WERI-Rb-1 (cell line): ENCODE data around the gene SYT7.

Source experiments
- DNase-seq: peaks from one replicate; pipeline ENCODE4 v3.0.0-alpha.2; 2020
- H3K27ac ChIP-seq: fragments of 250-450 bp; sonication (Bioruptor Pico); 2 replicates; pipeline ENCODE4 v1.5.1; 2020; ENCODE audit warnings: mild to moderate bottlenecking, moderate library complexity
- H3K27me3 ChIP-seq: fragments of 250-450 bp; sonication (Bioruptor Pico); 2 replicates; pipeline ENCODE4 v1.5.1; 2021; ENCODE audit warnings: mild to moderate bottlenecking, low read depth, moderate library complexity; ENCODE audit not compliant: insufficient read depth, severe bottlenecking
- H3K36me3 ChIP-seq: fragments of 250-450 bp; sonication (Bioruptor Pico); 2 replicates; pipeline ENCODE4 v1.5.1; 2020; ENCODE audit warnings: mild to moderate bottlenecking, moderate library complexity
- H3K4me3 ChIP-seq: 2 replicates; pipeline ENCODE4 v1.5.1; 2011; ENCODE audit warnings: low read depth, mild to moderate bottlenecking, control low read depth, low read length
- H3K9me3 ChIP-seq: fragments of 250-450 bp; sonication (Bioruptor Pico); 2 replicates; pipeline ENCODE4 v1.5.1; 2021; ENCODE audit warnings: mild to moderate bottlenecking, moderate library complexity; ENCODE audit not compliant: severe bottlenecking
- TF ChIP-seq, protein P1 (sequence below): IDR thresholded peaks from 2 replicates; pipeline ENCODE4 v1.5.1; 2011; ENCODE audit warnings: low read depth, mild to moderate bottlenecking, control low read depth, inconsistent platforms, low read length

The SYT7 gene

DNA sequence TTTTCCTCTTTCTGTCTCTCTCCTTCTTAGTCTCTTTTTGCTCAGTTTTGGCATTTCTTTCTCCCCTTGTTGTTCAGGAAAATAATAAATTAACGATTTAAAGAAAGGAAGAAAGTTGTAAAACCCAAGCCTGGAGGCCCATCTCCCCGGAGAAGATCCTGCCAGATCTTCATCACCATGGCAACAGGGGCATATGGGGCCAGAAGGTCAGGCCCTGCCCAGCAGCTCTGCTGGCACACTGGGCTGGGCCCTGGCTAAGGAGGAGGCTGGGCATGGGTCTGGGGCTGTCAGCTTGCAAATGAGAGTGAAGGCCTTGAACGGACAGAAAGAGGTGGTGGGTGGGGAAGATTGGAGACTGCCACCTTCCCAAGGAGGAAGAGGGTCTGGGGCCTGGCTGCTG lies 69.5 kb downstream of the SYT7 start:
- Histone ChIP-seq H3K36me3 (no peaks in the 10 kb centered on the region), H3K27me3 (no peaks in the 10 kb centered on the region), H3K27ac (no peak overlapping the region), H3K4me3 (no peak overlapping the region), H3K9me3 (no peaks in the 10 kb centered on the region)
- TF ChIP-seq, protein P1, sequence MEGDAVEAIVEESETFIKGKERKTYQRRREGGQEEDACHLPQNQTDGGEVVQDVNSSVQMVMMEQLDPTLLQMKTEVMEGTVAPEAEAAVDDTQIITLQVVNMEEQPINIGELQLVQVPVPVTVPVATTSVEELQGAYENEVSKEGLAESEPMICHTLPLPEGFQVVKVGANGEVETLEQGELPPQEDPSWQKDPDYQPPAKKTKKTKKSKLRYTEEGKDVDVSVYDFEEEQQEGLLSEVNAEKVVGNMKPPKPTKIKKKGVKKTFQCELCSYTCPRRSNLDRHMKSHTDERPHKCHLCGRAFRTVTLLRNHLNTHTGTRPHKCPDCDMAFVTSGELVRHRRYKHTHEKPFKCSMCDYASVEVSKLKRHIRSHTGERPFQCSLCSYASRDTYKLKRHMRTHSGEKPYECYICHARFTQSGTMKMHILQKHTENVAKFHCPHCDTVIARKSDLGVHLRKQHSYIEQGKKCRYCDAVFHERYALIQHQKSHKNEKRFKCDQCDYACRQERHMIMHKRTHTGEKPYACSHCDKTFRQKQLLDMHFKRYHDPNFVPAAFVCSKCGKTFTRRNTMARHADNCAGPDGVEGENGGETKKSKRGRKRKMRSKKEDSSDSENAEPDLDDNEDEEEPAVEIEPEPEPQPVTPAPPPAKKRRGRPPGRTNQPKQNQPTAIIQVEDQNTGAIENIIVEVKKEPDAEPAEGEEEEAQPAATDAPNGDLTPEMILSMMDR: no peak
- no peak for DNase-seq

- no peak overlapping the region for H3K27ac ChIP-seq
- no peaks in the 10 kb centered on the region for H3K9me3 ChIP-seq
- DNase-seq: no peak
- TF ChIP-seq, protein P1: no peak
- no peak overlapping the region for H3K4me3 ChIP-seq
- H3K36me3 ChIP-seq: no peaks in the 10 kb centered on the region
- H3K27me3 ChIP-seq: no peaks in the 10 kb centered on the region
Observed at GRCh38 chr11:61510974-61511373, 69.9 kb downstream of the SYT7 start.

DNA sequence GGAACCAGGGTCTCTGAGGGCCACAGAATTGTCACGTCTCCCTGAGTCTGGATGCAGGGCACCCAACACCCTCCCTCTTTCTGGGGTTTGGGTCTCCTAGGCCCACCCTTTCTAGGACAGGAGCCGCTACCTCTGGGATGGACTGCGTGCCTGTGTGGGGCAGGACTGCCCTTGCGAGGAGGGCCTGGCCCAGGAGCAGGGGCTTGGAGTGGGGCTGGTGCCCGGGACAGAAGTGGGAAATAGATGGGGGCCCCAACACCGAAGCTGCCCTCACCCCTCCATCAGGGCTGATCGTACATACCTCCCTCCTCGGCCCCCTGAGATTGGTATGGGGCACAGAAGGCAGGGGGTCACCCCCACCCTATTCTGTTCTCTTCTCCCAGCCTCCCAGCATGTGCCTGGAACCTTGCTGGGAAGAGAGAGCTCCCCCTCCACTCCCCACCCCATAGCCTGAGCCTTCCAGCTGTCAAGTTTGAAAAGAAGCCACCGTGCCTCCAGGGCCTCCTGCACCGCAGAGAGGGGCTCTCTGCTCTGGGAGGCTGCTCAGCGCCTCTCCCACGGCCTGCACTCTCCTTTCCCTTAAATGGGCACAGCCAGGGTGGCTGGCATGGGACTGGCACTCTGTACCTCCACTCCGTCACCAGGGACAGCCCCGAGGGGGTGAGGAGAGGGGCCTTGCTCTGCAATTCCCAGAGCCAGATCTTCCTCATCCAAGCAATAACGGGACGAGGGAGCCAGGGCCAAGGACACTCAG lies 70.5 kb downstream of the SYT7 start:
- no peaks in the 10 kb centered on the region for H3K27me3 ChIP-seq
- no peak overlapping the region for H3K4me3 ChIP-seq
- no peak overlapping the region for H3K27ac ChIP-seq
- no peak for DNase-seq
- H3K36me3 ChIP-seq: no peaks in the 10 kb centered on the region
- TF ChIP-seq, protein P1: no peak
- H3K9me3 ChIP-seq: no peaks in the 10 kb centered on the region

DNA sequence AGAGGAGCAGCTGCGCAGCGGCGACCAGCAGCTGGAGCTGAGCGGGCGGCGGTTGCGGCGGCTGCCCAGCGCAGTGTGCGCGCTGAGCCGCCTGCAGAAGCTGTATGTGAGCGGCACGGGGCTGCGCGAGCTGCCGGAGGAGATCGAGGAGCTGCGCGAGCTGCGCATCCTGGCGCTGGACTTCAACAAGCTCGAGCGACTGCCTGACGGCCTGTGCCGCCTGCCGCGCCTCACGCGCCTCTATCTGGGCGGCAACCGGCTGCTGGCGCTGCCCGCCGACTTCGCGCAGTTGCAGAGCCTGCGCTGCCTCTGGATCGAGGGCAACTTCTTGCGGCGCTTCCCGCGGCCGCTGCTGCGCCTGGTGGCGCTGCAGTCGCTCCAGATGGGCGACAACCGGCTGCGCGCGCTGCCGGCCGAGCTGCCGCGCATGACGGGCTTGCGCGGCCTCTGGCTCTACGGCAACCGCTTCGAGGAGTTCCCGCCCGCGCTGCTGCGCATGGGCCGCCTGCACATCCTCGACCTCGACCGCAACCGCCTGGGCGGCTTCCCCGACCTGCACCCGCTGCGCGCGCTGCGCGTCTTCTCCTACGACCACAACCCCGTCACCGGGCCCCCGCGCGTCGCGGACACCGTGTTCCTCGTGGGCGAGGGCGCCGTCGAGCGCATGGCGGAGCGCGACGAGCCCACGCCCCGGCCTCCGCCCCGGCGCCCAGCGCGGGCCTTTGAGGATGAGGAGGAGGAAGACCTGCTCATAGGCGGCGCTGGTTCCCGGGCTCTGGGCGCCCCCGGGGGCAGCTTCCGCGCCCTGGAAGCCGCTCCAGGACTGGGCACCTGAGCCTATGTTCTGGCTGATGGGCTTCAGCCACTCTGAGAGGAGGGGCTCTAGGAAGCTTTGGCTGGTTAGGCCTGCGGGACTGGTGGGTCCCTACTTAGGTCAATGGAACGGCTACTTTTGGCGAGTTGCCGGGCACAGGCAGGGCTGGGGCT lies 71.5 kb downstream of the SYT7 start:
- Histone ChIP-seq H3K27ac (no peak overlapping the region), H3K9me3 (no peaks in the 10 kb centered on the region), H3K36me3 (no peaks in the 10 kb centered on the region), H3K4me3 (peak overlapping the region; percentile 8), H3K27me3 (no peaks in the 10 kb centered on the region)
- TF ChIP-seq, protein P1: peak; percentile 86
- DNase-seq: peak; percentile 78

DNA sequence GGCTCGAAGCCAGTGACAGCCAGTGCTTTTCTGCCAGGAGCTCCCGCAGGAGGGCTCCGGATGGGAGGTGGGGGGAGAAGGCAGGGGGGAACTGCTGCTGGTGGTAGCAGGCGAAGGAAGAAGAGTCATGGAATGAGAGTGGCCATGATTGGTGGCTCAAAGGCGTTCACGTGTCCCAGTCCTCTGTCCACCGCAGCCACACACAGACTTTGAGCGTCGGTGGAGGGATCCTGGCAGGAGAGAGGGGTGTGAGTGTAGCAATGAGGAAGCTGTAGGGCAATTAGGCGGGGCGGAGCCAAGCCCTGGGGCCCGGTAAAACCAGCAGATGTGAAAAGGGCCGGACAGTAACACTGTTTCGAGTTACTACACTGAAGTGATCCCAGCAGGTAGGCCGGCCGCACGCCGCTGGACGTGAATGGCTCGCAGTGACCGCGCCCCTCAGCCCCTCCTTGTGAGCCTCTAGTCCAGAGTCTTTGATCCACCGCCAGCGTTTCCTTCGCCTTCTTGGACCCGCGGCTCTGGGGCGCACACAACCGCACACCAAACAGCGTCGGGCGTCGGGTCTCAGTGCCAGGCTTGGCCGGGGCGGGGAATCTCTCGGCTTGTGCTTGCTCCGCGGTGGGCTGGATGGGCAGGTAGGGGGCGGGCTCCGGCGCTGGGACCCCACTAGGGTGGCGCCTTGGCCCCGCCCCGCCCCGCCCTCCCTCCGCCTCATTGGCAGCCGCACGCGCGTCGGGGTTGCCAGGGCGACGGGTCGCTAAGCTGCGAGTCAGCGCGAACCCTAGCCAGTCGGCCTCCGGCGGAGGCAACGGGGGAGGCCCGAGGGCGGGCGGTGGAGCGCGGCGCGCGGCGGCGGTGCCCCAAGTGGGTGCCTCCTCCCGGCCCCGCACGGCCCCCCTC lies 72.7 kb downstream of the SYT7 start, which contains the start of gene LRRC10B:
Gene LRRC10B, plus strand, starts transcription at position 788 of the 900 bp plus-strand sequence. CDS start 250 bp downstream, outside the sequence.
- no peaks in the 10 kb centered on the region for H3K36me3 ChIP-seq
- no peaks in the 10 kb centered on the region for H3K9me3 ChIP-seq
- no peaks in the 10 kb centered on the region for H3K27me3 ChIP-seq
- DNase-seq: no peak
- H3K4me3 ChIP-seq: peak within 1 kb of the TSS; percentile 8
- TF ChIP-seq, protein P1: no peak
- no peak within 1 kb of the TSS for H3K27ac ChIP-seq
